B cell (primary cell): ENCODE results near the gene ROBO2. TPM values are rescaled to one million over a fixed set of nuclear protein-coding genes. Genes with fewer than 3 reads are reported as not detected.

ENCODE experiments used
- ATAC-seq: fragments of 200-7000 bp; cut with Tn5 transposase; one replicate; pipeline ENCODE4 v1.10.0; 2021; ENCODE audit warnings: low read depth, mild to moderate bottlenecking, moderate number of reproducible peaks, moderate library complexity
- CTCF ChIA-PET: fragments of 350-600 bp; sonication (Branson Sonifier 250); formaldehyde crosslinking; loops from one replicate; lab custom pipeline; 2021; ENCODE audit warnings: antibody characterized with exemption, inconsistent platforms; lab: Charles Lee
- POLR2A ChIA-PET: fragments of 350-600 bp; sonication (Branson Sonifier 250); formaldehyde crosslinking; loops from one replicate; lab custom pipeline; 2021; ENCODE audit warnings: antibody characterized with exemption; lab: Charles Lee
- DNase-seq: peaks from one replicate; pipeline ENCODE4 v3.0.0; 2013
- H2AFZ ChIP-seq: 2 replicates; pipeline ENCODE4 v1.6.1; 2012; ENCODE audit warnings: mild to moderate bottlenecking, low read depth, low read length; ENCODE audit not compliant: insufficient read depth, poor library complexity, severe bottlenecking
- H3K27ac ChIP-seq, 2 donors: 1 replicate in 1 of 2; 2 replicates in 1 of 2; pipeline ENCODE4 v1.5.1; 2012 to 2013; ENCODE audit warnings: low read length in 2 of 2, mild to moderate bottlenecking in 2 of 2, moderate library complexity in 1 of 2
- H3K27me3 ChIP-seq, 4 experiments: fragments of 200-600 bp in 1 of 4; sonication (generic) in 1 of 4; replicated peaks in 1 of 4; 1 replicate in 2 of 4; 2 replicates in 2 of 4; pipeline versions ENCODE4 v1.6.1 to v1.7.0; 2013 to 2016; ENCODE audit warnings: low read length in 3 of 4, mild to moderate bottlenecking in 2 of 4, mixed read lengths in 1 of 4, moderate library complexity in 1 of 4; ENCODE audit not compliant: insufficient read depth in 4 of 4, control insufficient read depth in 3 of 4; ENCODE audit errors: control extremely low read depth in 1 of 4
- H3K36me3 ChIP-seq, 2 experiments: replicated peaks in 1 of 2; 1 replicate in 1 of 2; 2 replicates in 1 of 2; pipeline versions ENCODE4 v1.6.1 to v1.7.1; 2013; ENCODE audit warnings: low read length in 1 of 2; ENCODE audit not compliant: insufficient read depth in 2 of 2, control insufficient read depth in 1 of 2; ENCODE audit errors: control extremely low read depth in 1 of 2, extremely low read depth in 1 of 2
- H3K4me1 ChIP-seq, 2 donors: fragments of 200-600 bp in 1 of 2; sonication (generic) in 1 of 2; 1 replicate in 1 of 2; 2 replicates in 1 of 2; pipeline versions ENCODE4 v1.5.1 to v1.6.1; 2013 to 2017; ENCODE audit warnings: low read length in 2 of 2; ENCODE audit not compliant: control insufficient read depth in 2 of 2, insufficient read depth in 2 of 2
- H3K4me2 ChIP-seq: replicated peaks from 2 replicates; pipeline ENCODE3; 2012; ENCODE audit warnings: mild to moderate bottlenecking, low read depth, low read length; ENCODE audit not compliant: poor library complexity, severe bottlenecking
- H3K4me3 ChIP-seq, 5 experiments: fragments of 200-600 bp in 1 of 5; sonication (generic) in 1 of 5; 1 replicate in 3 of 5; 2 replicates in 2 of 5; pipeline versions ENCODE4 v1.5.1 to v1.7.0; 2011 to 2016; ENCODE audit warnings: low read length in 4 of 5, mild to moderate bottlenecking in 4 of 5, low read depth in 2 of 5, control low read depth in 1 of 5, moderate library complexity in 1 of 5; ENCODE audit not compliant: insufficient read depth in 1 of 5; ENCODE audit errors: control extremely low read depth in 1 of 5, extremely low read depth in 1 of 5
- H3K79me2 ChIP-seq: fragments of 200-600 bp; sonication (generic); one replicate; pipeline ENCODE4 v1.6.0; 2016; ENCODE audit warnings: low read length; ENCODE audit not compliant: control insufficient read depth, insufficient read depth
- H3K9ac ChIP-seq: fragments of 200-600 bp; sonication (generic); 2 replicates; pipeline ENCODE4 v1.6.1; 2017; ENCODE audit warnings: mild to moderate bottlenecking, low read length, moderate library complexity
- H3K9me3 ChIP-seq, 3 donors: one replicate each; pipeline versions ENCODE4 v1.6.1 to v1.7.1; 2013; ENCODE audit warnings: low read length in 2 of 3; ENCODE audit not compliant: control insufficient read depth in 2 of 3, insufficient read depth in 1 of 3; ENCODE audit errors: control extremely low read depth in 1 of 3
- H4K20me1 ChIP-seq: 2 replicates; pipeline ENCODE4 v1.6.0; 2012; ENCODE audit warnings: mild to moderate bottlenecking, low read length; ENCODE audit not compliant: insufficient read depth, control insufficient read depth, poor library complexity, severe bottlenecking
- H3K27ac Mint-ChIP-seq: one replicate; pipeline ENCODE4 v1.8.0; 2021; ENCODE audit warnings: mixed read lengths
- H3K27me3 Mint-ChIP-seq: one replicate; pipeline ENCODE4 v1.8.0; 2021; ENCODE audit warnings: mixed read lengths
- H3K4me1 Mint-ChIP-seq: one replicate; pipeline ENCODE4 v1.8.0; 2021; ENCODE audit warnings: mixed read lengths
- H3K4me3 Mint-ChIP-seq: one replicate; pipeline ENCODE4 v1.8.0; 2021; ENCODE audit warnings: mixed read lengths
- H3K9me3 Mint-ChIP-seq: one replicate; pipeline ENCODE4 v1.8.0; 2022; ENCODE audit warnings: mixed read lengths; ENCODE audit not compliant: insufficient read depth
- EZH2 ChIP-seq: IDR thresholded peaks from 2 replicates; pipeline ENCODE4 v1.6.1; 2012; ENCODE audit warnings: borderline replicate concordance, low read depth, mild to moderate bottlenecking, moderate library complexity, low read length; ENCODE audit not compliant: insufficient read depth, poor library complexity, severe bottlenecking
- WGBS: methylation state at CpG from one replicate; pipeline ENCODE4 v1.1.5; 2013; ENCODE audit warnings: missing lambda C conversion rate; ENCODE audit not compliant: insufficient coverage; 5-methylcytosine and 5-hydroxymethylcytosine counted together
- intact Hi-C: fragments of 100-400 bp; cut with micrococcal nuclease; formaldehyde crosslinking; loops from one replicate; pipeline ENCODE4 v1.10.0; 2022
- polyA plus RNA-seq: library from polyadenylated mRNA; depleted of rRNA; stranded (reverse); fragments of >200 nt; gene quantifications from 2 replicates; pipeline ENCODE4 v1.2.3, GENCODE V29; 2012
- total RNA-seq, 2 donors: library from RNA; stranded (reverse); fragments of 120-200 nt in 1 of 2; gene quantifications; 1 replicate in 1 of 2; 2 replicates in 1 of 2; pipeline versions ENCODE4 v1.2.3 to v1.2.4, GENCODE V29; 2013 to 2022
- TF ChIP-seq, protein P1 (sequence below): fragments of 200-600 bp; IDR thresholded peaks from one replicate; pipeline ENCODE4 v1.8.0; 2022; ENCODE audit warnings: antibody characterized with exemption, mild to moderate bottlenecking

The ROBO2 gene
- total and polyA plus RNA-seq, 2 donors (not counting 1 experiment from before 2014, with no cell fraction given): not detected

GRCh38 chr3:77328690-77329089 lies 288.8 kb downstream of the ROBO2 start:
- H2AFZ ChIP-seq: no peak overlapping the region
- Mint-ChIP-seq H3K27me3 (no peaks in the 10 kb centered on the region), H3K27ac (no peak overlapping the region), H3K4me1 (no peaks in the 10 kb centered on the region), H3K4me3 (no peak overlapping the region), H3K9me3 (no peaks in the 10 kb centered on the region)
- H3K4me1 ChIP-seq: no peaks in the 10 kb centered on the region
- ATAC-seq: no peak
- H3K36me3 ChIP-seq: no peaks in the 10 kb centered on the region
- no peak overlapping the region for H3K4me2 ChIP-seq
- no CpG with 5 or more reads among the region's 1 CpG for WGBS
- no peaks in the 10 kb centered on the region for H4K20me1 ChIP-seq
- no peak overlapping the region for H3K9ac ChIP-seq
- H3K9me3 ChIP-seq: peaks cover 0 to 2% (median 0%) of the 10 kb centered on the region in 3 donors
- ChIA-PET POLR2A (no interaction called here), CTCF (interaction anchor here (0.9 kb wide), 1 partner anchor 10 kb away, joined by 3 read pairs; no protein-coding TSS in a partner anchor)
- no peak overlapping the region for H3K4me3 ChIP-seq
- intact Hi-C loops: no loop called here
- no peaks in the 10 kb centered on the region for H3K79me2 ChIP-seq
- no peaks in the 10 kb centered on the region for H3K27me3 ChIP-seq
- no peak overlapping the region for H3K27ac ChIP-seq
- no peak for DNase-seq
- TF ChIP-seq, protein P1, sequence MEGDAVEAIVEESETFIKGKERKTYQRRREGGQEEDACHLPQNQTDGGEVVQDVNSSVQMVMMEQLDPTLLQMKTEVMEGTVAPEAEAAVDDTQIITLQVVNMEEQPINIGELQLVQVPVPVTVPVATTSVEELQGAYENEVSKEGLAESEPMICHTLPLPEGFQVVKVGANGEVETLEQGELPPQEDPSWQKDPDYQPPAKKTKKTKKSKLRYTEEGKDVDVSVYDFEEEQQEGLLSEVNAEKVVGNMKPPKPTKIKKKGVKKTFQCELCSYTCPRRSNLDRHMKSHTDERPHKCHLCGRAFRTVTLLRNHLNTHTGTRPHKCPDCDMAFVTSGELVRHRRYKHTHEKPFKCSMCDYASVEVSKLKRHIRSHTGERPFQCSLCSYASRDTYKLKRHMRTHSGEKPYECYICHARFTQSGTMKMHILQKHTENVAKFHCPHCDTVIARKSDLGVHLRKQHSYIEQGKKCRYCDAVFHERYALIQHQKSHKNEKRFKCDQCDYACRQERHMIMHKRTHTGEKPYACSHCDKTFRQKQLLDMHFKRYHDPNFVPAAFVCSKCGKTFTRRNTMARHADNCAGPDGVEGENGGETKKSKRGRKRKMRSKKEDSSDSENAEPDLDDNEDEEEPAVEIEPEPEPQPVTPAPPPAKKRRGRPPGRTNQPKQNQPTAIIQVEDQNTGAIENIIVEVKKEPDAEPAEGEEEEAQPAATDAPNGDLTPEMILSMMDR: no peak
- TF ChIP-seq EZH2: no peak

GRCh38 chr3:77329116-77329515 lies 289.2 kb downstream of the ROBO2 start:
- H3K27ac ChIP-seq: no peak overlapping the region
- H3K4me1 ChIP-seq: no peaks in the 10 kb centered on the region
- CTCF ChIA-PET: interaction anchor here (0.9 kb wide), 1 partner anchor 9 kb away, joined by 3 read pairs; no protein-coding TSS in a partner anchor
- WGBS: no CpG with 5 or more reads among the region's 4 CpGs
- H3K9ac ChIP-seq: no peak overlapping the region
- H3K9me3 Mint-ChIP-seq: no peaks in the 10 kb centered on the region
- no peaks in the 10 kb centered on the region for H3K4me1 Mint-ChIP-seq
- no peak overlapping the region for H3K4me3 Mint-ChIP-seq
- POLR2A ChIA-PET: no interaction called here
- no peaks in the 10 kb centered on the region for H3K36me3 ChIP-seq
- ATAC-seq: no peak
- H3K4me2 ChIP-seq: no peak overlapping the region
- no peak overlapping the region for H3K27ac Mint-ChIP-seq
- peaks cover 0 to 2% (median 0%) of the 10 kb centered on the region in 3 donors for H3K9me3 ChIP-seq
- intact Hi-C loops: no loop called here
- no peaks in the 10 kb centered on the region for H3K79me2 ChIP-seq
- H2AFZ ChIP-seq: no peak overlapping the region
- H3K27me3 Mint-ChIP-seq: no peaks in the 10 kb centered on the region
- no peaks in the 10 kb centered on the region for H3K27me3 ChIP-seq
- no peaks in the 10 kb centered on the region for H4K20me1 ChIP-seq
- H3K4me3 ChIP-seq: no peak overlapping the region
- DNase-seq: no peak
- no peak for TF ChIP-seq EZH2
